Stimulated activated CD4-positive, alpha-beta T cell treated with anti-CD3 and anti-CD28 coated beads, Interleukin-4, amount 100 ng/mL, for 4 hours (primary cell): ENCODE results near the gene SLC35B2.

Experiments
- DNase-seq, 2 experiments: peaks; one replicate each; pipeline ENCODE4 v3.0.0-alpha.2; 2020

Gene SLC35B2

DNA sequence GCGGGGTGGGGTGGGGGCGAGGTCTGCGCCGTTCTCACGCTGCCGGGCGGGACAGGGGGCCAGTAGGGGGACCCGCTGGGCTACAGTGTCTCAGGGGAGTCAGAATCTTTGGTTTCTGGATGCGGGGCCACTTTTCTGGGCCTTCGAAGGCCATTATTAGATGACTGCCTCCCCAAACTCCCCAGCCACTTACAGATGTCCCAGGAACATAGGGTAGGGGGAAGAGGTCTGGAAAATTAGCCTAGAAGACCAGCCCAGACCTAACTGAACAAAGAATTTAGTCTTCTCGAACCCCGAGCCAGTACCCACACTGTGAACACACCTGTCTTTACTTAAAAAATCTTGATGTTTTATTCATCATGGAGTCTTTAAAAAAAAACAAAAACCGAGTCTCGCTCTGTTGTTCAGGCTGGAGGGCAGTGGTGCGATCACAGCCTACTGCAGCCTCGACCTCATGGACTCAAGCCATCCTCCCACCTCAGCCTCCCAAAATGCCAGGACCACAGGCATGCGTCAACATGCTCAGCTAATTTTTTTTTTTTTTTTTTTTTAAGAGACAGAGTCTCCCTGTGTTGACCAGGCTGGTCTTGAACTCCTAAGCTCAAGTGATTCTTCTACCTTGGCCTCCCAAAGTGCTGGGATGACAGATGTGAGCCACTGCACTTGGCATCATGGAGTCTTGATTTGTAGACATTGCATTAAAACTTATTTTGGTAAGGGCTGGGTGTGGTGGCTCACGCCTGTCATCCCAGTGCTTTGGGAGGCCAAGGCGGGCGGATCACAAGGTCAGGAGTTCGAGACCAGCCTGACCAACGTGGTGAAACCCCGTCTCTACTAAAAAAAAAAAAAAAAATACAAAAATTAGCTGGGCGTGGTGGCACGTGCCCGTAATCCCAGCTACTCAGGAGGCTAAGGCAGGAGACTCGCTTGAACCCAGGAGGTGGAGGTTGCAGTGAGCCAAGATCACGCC lies 37.2 kb downstream of the SLC35B2 start:
- no peak for DNase-seq

DNA sequence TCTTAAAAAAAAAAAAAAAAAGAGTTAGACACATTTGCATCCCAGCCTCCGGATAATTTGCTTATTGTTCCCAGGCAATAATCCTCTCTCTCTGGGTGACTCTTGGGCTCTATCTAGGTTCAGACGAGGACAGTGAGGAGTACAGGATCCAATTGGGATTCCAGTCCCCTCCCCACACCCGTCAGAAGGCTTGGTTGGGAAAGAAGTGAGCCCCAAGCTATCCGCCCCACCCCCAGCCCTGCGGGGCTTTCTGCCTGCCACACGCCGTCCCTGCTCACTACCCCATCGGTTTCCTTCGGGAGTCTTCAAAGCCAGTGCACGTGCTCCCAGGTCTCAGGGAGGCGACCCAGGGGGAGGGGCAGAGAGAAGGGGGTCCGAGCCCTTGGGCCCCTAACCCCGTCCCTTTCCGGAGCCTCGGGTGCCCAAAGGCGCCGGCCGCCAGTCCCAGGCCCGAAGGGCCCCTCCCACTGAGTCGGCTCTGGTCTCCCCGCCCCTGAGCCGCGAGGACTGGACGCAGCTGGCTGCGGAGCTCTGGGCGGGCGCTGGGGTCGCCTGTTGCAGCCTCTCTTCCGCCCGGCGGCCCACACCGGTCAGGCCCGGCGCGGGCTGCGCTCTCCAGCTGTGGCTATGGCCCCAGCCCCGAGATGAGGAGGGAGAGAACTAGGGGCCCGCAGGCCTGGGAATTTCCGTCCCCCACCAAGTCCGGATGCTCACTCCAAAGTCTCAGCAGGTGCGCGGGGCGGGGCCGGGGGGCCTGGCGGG lies 38.1 kb downstream of the SLC35B2 start:
- peak in 1 of 2 experiments; percentile 16 for DNase-seq

- DNase-seq, result no peak
These were observed 39.8 kb downstream of the SLC35B2 start for GRCh38 chr6:44217332-44218143.

DNA sequence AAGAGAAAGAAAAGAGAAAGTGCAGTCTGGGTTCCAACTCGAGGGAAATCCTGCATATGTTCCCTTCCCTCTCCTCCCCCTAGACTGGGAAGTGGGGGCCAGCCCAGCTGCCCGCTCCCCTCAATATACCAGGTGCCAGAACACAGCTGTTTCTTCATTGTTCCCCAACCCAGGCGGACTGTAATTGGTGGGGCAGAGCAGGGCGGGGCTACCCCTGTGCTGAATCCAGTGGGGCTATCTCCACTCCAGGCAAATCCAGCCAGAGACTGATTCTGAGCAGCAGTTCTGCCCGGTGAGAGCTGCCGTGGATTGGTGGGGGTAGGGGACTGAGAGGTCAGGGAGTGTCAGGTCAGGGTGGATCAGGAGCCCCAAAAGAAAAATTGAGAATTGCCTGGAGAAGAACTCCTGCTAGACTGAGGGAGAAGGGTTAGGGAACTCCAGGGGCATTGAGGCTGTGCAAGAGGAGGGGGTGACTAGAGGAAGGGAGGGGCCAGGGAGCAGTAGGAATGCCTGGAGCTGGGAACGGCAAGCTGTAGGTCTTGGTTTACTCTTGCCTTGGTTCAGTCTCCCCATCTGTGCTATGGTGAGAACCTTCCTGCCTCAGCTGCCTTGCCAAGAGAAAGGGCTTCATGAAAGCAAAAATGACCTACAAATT lies 40.5 kb downstream of the SLC35B2 start, which contains the start of gene MYMX:
Gene MYMX, plus strand, starts transcription at position 250 of the 655 bp plus-strand sequence. CDS start 546 bp downstream, outside the sequence.
- no peak for DNase-seq

GRCh38 chr6:44214307-44214706 lies 43.0 kb downstream of the SLC35B2 start:
- DNase-seq, result no peak

- DNase-seq, result no peak
These were observed 46.0 kb downstream of the SLC35B2 start for GRCh38 chr6:44211284-44211683.

DNA sequence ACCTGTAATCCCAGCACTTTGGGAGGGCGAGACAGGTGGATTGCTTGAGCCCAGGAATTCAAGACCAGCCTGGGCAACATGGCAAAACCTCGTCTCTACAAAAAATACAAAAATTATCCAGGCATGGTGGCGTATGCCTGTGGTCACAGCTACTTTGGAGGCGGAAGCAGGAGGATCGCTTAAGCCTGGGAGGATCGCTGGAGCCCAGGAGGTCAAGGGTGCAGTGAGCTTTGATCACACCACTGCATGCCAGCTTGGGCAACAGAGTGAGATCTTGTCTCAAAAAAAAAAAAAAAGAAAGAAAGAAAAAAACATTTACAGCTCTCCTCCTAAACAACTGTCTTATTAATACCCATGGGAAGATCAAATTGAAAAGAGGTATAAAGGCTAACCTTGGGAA lies 49.4 kb downstream of the SLC35B2 start:
- DNase-seq, result no peak
